Esophagus squamous epithelium (tissue), 5 donors: Measurements from ENCODE around the gene VTI1B. TPM values are rescaled to one million over a fixed set of nuclear protein-coding genes. Genes with fewer than 3 reads are reported as not detected.

Experiments used
- DNase-seq: peaks from one replicate; lab custom pipeline; 2025; lab: John Stamatoyannopoulos, UW
- H3K27ac ChIP-seq, 4 donors: fragments of 200-600 bp; sonication (generic); one replicate each; pipeline ENCODE4 v1.5.1; 2016 to 2019; ENCODE audit warnings: mild to moderate bottlenecking in 1 of 4
- H3K27me3 ChIP-seq, 4 donors: fragments of 200-600 bp; sonication (generic); 1 replicate in 3 of 4; 2 replicates in 1 of 4; pipeline versions ENCODE4 v1.5.1 to v1.6.0; 2017 to 2021; ENCODE audit warnings: antibody characterized with exemption in 1 of 4
- H3K36me3 ChIP-seq, 3 donors: fragments of 200-600 bp; sonication (generic); one replicate each; pipeline ENCODE4 v1.5.1; 2016 to 2019
- H3K4me1 ChIP-seq, 3 donors: fragments of 200-600 bp; sonication (generic); one replicate each; pipeline ENCODE4 v1.5.1; 2017 to 2019
- H3K4me3 ChIP-seq, 4 donors: fragments of 200-600 bp; sonication (generic); 1 replicate in 3 of 4; 2 replicates in 1 of 4; pipeline ENCODE4 v1.5.1; 2016 to 2019; ENCODE audit warnings: mild to moderate bottlenecking in 2 of 4, moderate library complexity in 1 of 4
- H3K9me3 ChIP-seq, 3 donors: fragments of 200-600 bp; sonication (generic); one replicate each; pipeline ENCODE4 v1.5.1; 2016 to 2019
- CTCF ChIP-seq, 6 experiments: fragments of 450-650 bp in 4 of 6; fragments of 200-600 bp in 2 of 6; sonication (generic) in 2 of 6; IDR thresholded peaks; one replicate each; pipeline ENCODE4 v1.5.1; 2016 to 2019; ENCODE audit warnings: antibody characterized with exemption in 6 of 6, mild to moderate bottlenecking in 4 of 6, moderate library complexity in 4 of 6
- POLR2A ChIP-seq, 4 donors: fragments of 450-650 bp; IDR thresholded peaks; one replicate each; pipeline ENCODE4 v1.6.1; 2017; ENCODE audit warnings: antibody characterized with exemption in 4 of 4, mild to moderate bottlenecking in 4 of 4, moderate library complexity in 3 of 4
- WGBS, 2 donors: methylation state at CpG; one replicate each; pipeline ENCODE4 v1.1.5; 2018; 5-methylcytosine and 5-hydroxymethylcytosine counted together
- intact Hi-C: fragments of 100-400 bp; cut with DNase I; formaldehyde crosslinking; loops from one replicate; pipeline ENCODE4 v1.15.0; 2022
- total RNA-seq, 4 donors: library from RNA; depleted of rRNA; stranded (reverse); fragments of >200 nt; gene quantifications; one replicate each; pipeline ENCODE4 v1.1.0, GENCODE V29; 2016
- donor health status: DM: yes; HTN: yes; CAD: no.

The VTI1B gene
- total RNA-seq, 4 donors from 2014 or later: 41.3 to 57.7 (median 52.3) TPM

- DNase-seq: no peak
- H3K27me3 ChIP-seq: no peaks in the 10 kb centered on the region
- intact Hi-C loops: no loop called here
- WGBS, 2 donors: 73% methylated on average over 1 of the region's 1 CpG; no CpG with 5 or more reads in 1 of the 2 donors
- TF ChIP-seq CTCF (IDR thresholded peaks at IDR 0.05) (no peak), POLR2A (IDR thresholded peaks at IDR 0.05) (no peak)
- no peaks in the 10 kb centered on the region for H3K4me1 ChIP-seq
- no peak overlapping the region for H3K27ac ChIP-seq
- no peak overlapping the region for H3K4me3 ChIP-seq
- H3K9me3 ChIP-seq: no peaks in the 10 kb centered on the region
- H3K36me3 ChIP-seq: peaks cover 18 to 100% (median 28%) of the 10 kb centered on the region in 3 donors
These were observed 22.2 kb downstream of the VTI1B start for GRCh38 chr14:67652189-67652588.

GRCh38 chr14:67650694-67651093 lies 23.7 kb downstream of the VTI1B start:
- intact Hi-C loops: no loop called here
- no peak overlapping the region for H3K4me3 ChIP-seq
- 40 to 67% methylated on average over 1 to 2 of the region's 2 CpGs for WGBS, 2 donors
- H3K36me3 ChIP-seq: peaks cover 18 to 100% (median 25%) of the 10 kb centered on the region in 3 donors
- no peaks in the 10 kb centered on the region for H3K4me1 ChIP-seq
- no peak for TF ChIP-seq CTCF (IDR thresholded peaks at IDR 0.05)
- TF ChIP-seq POLR2A (IDR thresholded peaks at IDR 0.05): no peak
- no peaks in the 10 kb centered on the region for H3K9me3 ChIP-seq
- H3K27me3 ChIP-seq: no peaks in the 10 kb centered on the region
- DNase-seq: no peak
- no peak overlapping the region for H3K27ac ChIP-seq

DNA sequence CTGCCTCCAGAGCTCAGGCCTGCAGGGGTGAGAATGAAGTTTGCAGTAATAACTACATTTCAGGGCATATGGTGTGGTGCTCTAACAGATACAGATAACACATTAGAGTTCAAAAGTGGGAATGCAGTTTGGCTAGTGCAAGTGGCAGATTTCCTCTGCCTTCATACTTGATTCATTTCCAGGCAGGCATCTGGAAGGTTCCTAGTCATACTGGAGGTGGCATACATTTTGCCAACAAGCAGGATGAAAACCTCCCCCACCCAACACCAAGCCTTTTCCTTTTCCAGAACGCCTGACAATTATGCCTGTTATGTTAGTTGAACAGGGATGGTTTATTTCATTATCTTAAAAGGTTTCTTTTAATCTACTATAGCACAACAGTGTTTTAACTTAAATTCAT lies 24.3 kb downstream of the VTI1B start:
- Histone ChIP-seq H3K27ac (no peak overlapping the region), H3K36me3 (peaks cover 18 to 100% (median 24%) of the 10 kb centered on the region in 3 donors), H3K27me3 (no peaks in the 10 kb centered on the region), H3K4me1 (no peaks in the 10 kb centered on the region), H3K9me3 (no peaks in the 10 kb centered on the region), H3K4me3 (no peak overlapping the region)
- TF ChIP-seq POLR2A (IDR thresholded peaks at IDR 0.05) (no peak), CTCF (IDR thresholded peaks at IDR 0.05) (no peak)
- intact Hi-C loops: no loop called here
- 88 to 89% methylated on average over 1 of the region's 1 CpG for WGBS, 2 donors
- no peak for DNase-seq

DNA sequence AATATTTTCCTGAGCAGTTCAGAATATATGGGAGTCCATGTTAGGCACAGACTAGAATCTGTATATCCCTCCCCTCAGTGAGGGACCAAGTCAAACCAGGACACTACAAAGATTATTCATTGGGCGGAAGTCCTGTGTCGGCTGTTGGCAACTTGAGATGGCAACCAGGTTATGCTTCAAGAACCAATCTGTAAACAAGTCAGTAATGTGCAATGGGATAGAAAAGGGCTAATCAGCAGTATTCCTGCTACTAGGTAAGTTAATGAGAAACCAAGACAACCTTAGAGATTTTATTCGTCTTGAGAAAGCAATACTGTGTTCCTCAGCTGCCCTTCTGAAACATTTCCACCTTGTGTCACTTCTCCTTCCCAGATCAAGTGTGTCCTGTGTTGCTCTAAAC lies 28.3 kb downstream of the VTI1B start:
- TF ChIP-seq POLR2A (IDR thresholded peaks at IDR 0.05): no peak
- TF ChIP-seq CTCF (IDR thresholded peaks at IDR 0.05): no peak
- peaks cover 10 to 62% (median 14%) of the 10 kb centered on the region in 3 donors for H3K36me3 ChIP-seq
- DNase-seq: no peak

GRCh38 chr14:67645414-67645813 lies 29.0 kb downstream of the VTI1B start:
- 74 to 78% methylated on average over 5 of the region's 5 CpGs for WGBS, 2 donors
- H3K27ac ChIP-seq: no peak overlapping the region

More for the DNA sequence above, 28.3 kb downstream of the VTI1B start:
- Histone ChIP-seq H3K27me3 (no peaks in the 10 kb centered on the region), H3K4me3 (no peak overlapping the region), H3K4me1 (no peaks in the 10 kb centered on the region), H3K27ac (no peak overlapping the region), H3K9me3 (no peaks in the 10 kb centered on the region)
- WGBS, 2 donors: 72 to 90% methylated on average over 3 of the region's 3 CpGs
- intact Hi-C loops: no loop called here

More at GRCh38 chr14:67645414-67645813, 29.0 kb downstream of the VTI1B start:
- no peak for DNase-seq
- no peaks in the 10 kb centered on the region for H3K4me1 ChIP-seq
- intact Hi-C loops: no loop called here
- no peaks in the 10 kb centered on the region for H3K9me3 ChIP-seq
- no peak overlapping the region for H3K4me3 ChIP-seq
- TF ChIP-seq POLR2A (IDR thresholded peaks at IDR 0.05): no peak
- TF ChIP-seq CTCF (IDR thresholded peaks at IDR 0.05): no peak
- H3K36me3 ChIP-seq: peaks cover 10 to 55% (median 14%) of the 10 kb centered on the region in 3 donors
- no peaks in the 10 kb centered on the region for H3K27me3 ChIP-seq
